IMR-90 (cell line): Measurements from ENCODE around the gene RGS12. TPM values are rescaled to one million over a fixed set of nuclear protein-coding genes. Genes with fewer than 3 reads are reported as not detected.

Source experiments
- ATAC-seq: fragments of 200-7000 bp; cut with Tn5 transposase; 2 replicates; pipeline ENCODE4 v1.9.1; 2020; ENCODE audit warnings: low read depth, mild to moderate bottlenecking, moderate library complexity
- BruUV-seq: library from RNA; stranded (reverse); fragments of 400-500 nt; replicated peaks from 2 replicates; lab custom pipeline; 2021; lab: Mats Ljungman, UMichigan
- CTCF ChIA-PET: fragments of 300-600 bp; formaldehyde crosslinking; extraction: SDS; loops from one replicate; lab custom pipeline; 2021; ENCODE audit warnings: antibody characterized with exemption; lab: Yijun Ruan, JAX
- POLR2A ChIA-PET: fragments of 300-600 bp; sonication (Branson Sonifier 250); formaldehyde crosslinking; loops from one replicate; lab custom pipeline; 2022; ENCODE audit warnings: antibody characterized with exemption; ENCODE audit not compliant: unreplicated experiment; lab: Charles Lee
- DNase-seq: peaks from one replicate; pipeline ENCODE4 v3.0.0; 2013
- H2AFZ ChIP-seq: replicated peaks from 2 replicates; pipeline ENCODE3; 2013; ENCODE audit warnings: low read length, mild to moderate bottlenecking; ENCODE audit not compliant: poor library complexity
- H2AK5ac ChIP-seq: 2 replicates; pipeline ENCODE4 v1.6.1; 2013; ENCODE audit warnings: low read depth, low read length, inconsistent platforms
- H2AK9ac ChIP-seq: replicated peaks from 2 replicates; pipeline ENCODE3; 2013; ENCODE audit warnings: mild to moderate bottlenecking, low read depth, low read length, moderate library complexity; ENCODE audit not compliant: poor library complexity
- H2BK120ac ChIP-seq: 2 replicates; pipeline ENCODE4 v1.6.1; 2013; ENCODE audit warnings: low read depth, low read length, inconsistent platforms
- H2BK15ac ChIP-seq: 3 replicates; pipeline ENCODE4 v1.6.1; 2013; ENCODE audit warnings: low read depth, low read length, inconsistent platforms
- H2BK20ac ChIP-seq: 2 replicates; pipeline ENCODE4 v1.6.1; 2013; ENCODE audit warnings: low read depth, mild to moderate bottlenecking, inconsistent platforms, low read length, moderate library complexity
- H2BK5ac ChIP-seq: 2 replicates; pipeline ENCODE4 v1.6.1; 2013; ENCODE audit warnings: mild to moderate bottlenecking, low read depth, low read length, inconsistent platforms; ENCODE audit not compliant: poor library complexity, severe bottlenecking
- H3K14ac ChIP-seq: replicated peaks from 2 replicates; pipeline ENCODE4 v1.6.1; 2013; ENCODE audit warnings: low read depth, low read length, inconsistent platforms
- H3K18ac ChIP-seq: 2 replicates; pipeline ENCODE4 v1.6.1; 2013; ENCODE audit warnings: low read depth, low read length, control low read depth
- H3K23ac ChIP-seq: 2 replicates; pipeline ENCODE4 v1.6.1; 2013; ENCODE audit warnings: low read depth, low read length, inconsistent platforms
- H3K27ac ChIP-seq: 2 replicates; pipeline ENCODE4 v1.5.1; 2013; ENCODE audit warnings: mild to moderate bottlenecking, control low read depth, low read length; ENCODE audit not compliant: insufficient read depth
- H3K27me3 ChIP-seq: 2 replicates; pipeline ENCODE4 v1.6.1; 2013; ENCODE audit warnings: low read length; ENCODE audit not compliant: control insufficient read depth, insufficient read depth
- H3K36me3 ChIP-seq: 2 replicates; pipeline ENCODE4 v1.6.1; 2013; ENCODE audit warnings: low read length, mixed read lengths; ENCODE audit not compliant: control insufficient read depth, insufficient read depth
- H3K4ac ChIP-seq: 2 replicates; pipeline ENCODE4 v1.6.1; 2013; ENCODE audit warnings: low read depth, low read length, inconsistent platforms
- H3K4me1 ChIP-seq: 2 replicates; pipeline ENCODE4 v1.6.1; 2013; ENCODE audit warnings: low read length, mixed read lengths; ENCODE audit not compliant: control insufficient read depth, insufficient read depth
- H3K4me2 ChIP-seq: 2 replicates; pipeline ENCODE4 v1.6.1; 2013; ENCODE audit warnings: low read depth, mild to moderate bottlenecking, control low read depth, low read length, moderate library complexity
- H3K4me3 ChIP-seq: 2 replicates; pipeline ENCODE4 v1.5.1; 2013; ENCODE audit warnings: low read depth, mild to moderate bottlenecking, control low read depth, low read length, moderate library complexity; ENCODE audit not compliant: insufficient read depth
- H3K56ac ChIP-seq: 2 replicates; pipeline ENCODE4 v1.6.1; 2013; ENCODE audit warnings: low read length, inconsistent platforms; ENCODE audit not compliant: insufficient read depth; ENCODE audit errors: extremely low read depth
- H3K79me1 ChIP-seq, 2 experiments: 2 replicates each; pipeline ENCODE4 v1.6.1; 2013; ENCODE audit warnings: low read length in 2 of 2, inconsistent platforms in 1 of 2, low read depth in 1 of 2
- H3K9ac ChIP-seq: 2 replicates; pipeline ENCODE4 v1.6.1; 2013; ENCODE audit warnings: low read depth, low read length, control low read depth
- H3K9me1 ChIP-seq: 2 replicates; pipeline ENCODE4 v1.6.1; 2013; ENCODE audit warnings: low read length, inconsistent platforms; ENCODE audit not compliant: insufficient read depth
- H3K9me3 ChIP-seq: 2 replicates; pipeline ENCODE4 v1.6.1; 2013; ENCODE audit warnings: low read length; ENCODE audit not compliant: control insufficient read depth, insufficient read depth
- H4K20me1 ChIP-seq: 2 replicates; pipeline ENCODE4 v1.6.1; 2013; ENCODE audit warnings: low read length, inconsistent platforms; ENCODE audit not compliant: insufficient read depth
- H4K5ac ChIP-seq: 2 replicates; pipeline ENCODE4 v1.6.1; 2013; ENCODE audit warnings: mild to moderate bottlenecking, low read depth, low read length, control low read depth
- H4K8ac ChIP-seq, 2 experiments: 2 replicates each; pipeline ENCODE4 v1.6.1; 2013; ENCODE audit warnings: low read depth in 2 of 2, low read length in 2 of 2, control low read depth in 1 of 2, inconsistent platforms in 1 of 2
- H4K91ac ChIP-seq: 2 replicates; pipeline ENCODE4 v1.6.1; 2013; ENCODE audit warnings: low read depth, low read length, inconsistent platforms; ENCODE audit not compliant: insufficient read depth
- BHLHE40 ChIP-seq: fragments of 150-350 bp; IDR thresholded peaks from 2 replicates; pipeline ENCODE4 v1.6.1; 2016; ENCODE audit warnings: mild to moderate bottlenecking, low read depth, low read length
- CEBPB ChIP-seq: IDR thresholded peaks from 2 replicates; pipeline ENCODE4 v1.6.1; 2012; ENCODE audit warnings: low read depth, low read length, improper control_type of control experiment
- CHD1 ChIP-seq: IDR thresholded peaks from 2 replicates; pipeline ENCODE4 v1.6.1; 2012; ENCODE audit warnings: low read depth, low read length, improper control_type of control experiment
- CTCF ChIP-seq: conservative IDR thresholded peaks from 2 replicates; pipeline ENCODE4 v1.5.1; 2012; ENCODE audit warnings: mild to moderate bottlenecking, low read depth, low read length, improper control_type of control experiment
- ELK1 ChIP-seq: fragments of 150-350 bp; IDR thresholded peaks from 2 replicates; pipeline ENCODE4 v1.6.1; 2016; ENCODE audit warnings: low read depth, mild to moderate bottlenecking, low read length, moderate library complexity, borderline replicate concordance
- FOS ChIP-seq: fragments of 150-350 bp; IDR thresholded peaks from 2 replicates; pipeline ENCODE4 v1.6.1; 2016; ENCODE audit warnings: low read depth, low read length
- MAFK ChIP-seq: IDR thresholded peaks from 2 replicates; pipeline ENCODE4 v1.6.1; 2012; ENCODE audit warnings: low read depth, low read length, improper control_type of control experiment
- MAZ ChIP-seq: IDR thresholded peaks from 2 replicates; pipeline ENCODE4 v1.6.1; 2012; ENCODE audit warnings: low read depth, mild to moderate bottlenecking, low read length, improper control_type of control experiment, moderate library complexity, borderline replicate concordance
- MXI1 ChIP-seq: IDR thresholded peaks from 2 replicates; pipeline ENCODE4 v1.6.1; 2012; ENCODE audit warnings: low read depth, mild to moderate bottlenecking, low read length, moderate library complexity, borderline replicate concordance
- NFE2L2 ChIP-seq: fragments of 150-350 bp; IDR thresholded peaks from 2 replicates; pipeline ENCODE4 v1.6.1; 2016; ENCODE audit warnings: low read depth, mild to moderate bottlenecking, low read length
- POLR2A ChIP-seq: IDR thresholded peaks from 2 replicates; pipeline ENCODE4 v1.6.1; 2012; ENCODE audit warnings: mild to moderate bottlenecking, low read depth, low read length
- RAD21 ChIP-seq: IDR thresholded peaks from 2 replicates; pipeline ENCODE4 v1.6.1; 2012; ENCODE audit warnings: low read length, improper control_type of control experiment
- RCOR1 ChIP-seq: IDR thresholded peaks from 2 replicates; pipeline ENCODE4 v1.6.1; 2012; ENCODE audit warnings: mild to moderate bottlenecking, low read length, improper control_type of control experiment; ENCODE audit not compliant: insufficient replicate concordance
- RFX5 ChIP-seq: IDR thresholded peaks from 2 replicates; pipeline ENCODE4 v1.8.0; 2012; ENCODE audit warnings: low read depth, mild to moderate bottlenecking, low read length, moderate library complexity
- SMC3 ChIP-seq: fragments of 150-350 bp; IDR thresholded peaks from 2 replicates; pipeline ENCODE4 v1.6.1; 2016; ENCODE audit warnings: low read depth, mild to moderate bottlenecking, antibody characterized with exemption, low read length, moderate library complexity
- USF2 ChIP-seq: fragments of 150-350 bp; IDR thresholded peaks from 2 replicates; pipeline ENCODE4 v1.6.1; 2017; ENCODE audit warnings: mild to moderate bottlenecking, antibody characterized with exemption, low read length, low read depth
- WGBS, 2 experiments: methylation state at CpG; one replicate each; pipeline versions ENCODE4 v1.1.5 to v1.1.7; 2013; ENCODE audit warnings: missing lambda C conversion rate in 2 of 2; ENCODE audit not compliant: insufficient read length in 1 of 2; ENCODE audit errors: extremely low coverage in 2 of 2; 5-methylcytosine and 5-hydroxymethylcytosine counted together
- dilution Hi-C: fragments of 300-500 bp; cut with HindIII; formaldehyde crosslinking; loops from one replicate; pipeline ENCODE4 v1.14.3; 2018; ENCODE audit warnings: low sequenced_read_pairs; ENCODE audit not compliant: unreplicated experiment
- in situ Hi-C: fragments of 300-500 bp; cut with MboI; formaldehyde crosslinking; loops from 3 replicates; pipeline ENCODE4 v1.14.3; 2019; ENCODE audit warnings: low sequenced_read_pairs, inconsistent platforms, mixed read lengths
- intact Hi-C: fragments of 100-400 bp; cut with micrococcal nuclease; formaldehyde crosslinking; loops from 2 replicates; pipeline ENCODE4 v1.10.0; 2022
- polyA plus RNA-seq, 3 experiments: library from polyadenylated mRNA; depleted of rRNA; stranded (reverse); fragments of >200 nt; gene quantifications; 2 replicates each; pipeline ENCODE4 v1.2.3, GENCODE V29; 2012; ENCODE audit warnings: low replicate concordance in 1 of 3
- total RNA-seq: library from RNA; depleted of rRNA; stranded (reverse); fragments of >200 nt; gene quantifications from 2 replicates; pipeline ENCODE4 v1.2.3, GENCODE V29; 2012

RGS12 gene
- total and polyA plus RNA-seq, 2 of the 4 experiments (the other 2 are of a cell fraction), result 11.8 to 12.0 TPM

GRCh38 chr4:3311489-3312171, 18.8 kb downstream of the RGS12 start:
- H3K4ac ChIP-seq, result no peak overlapping the region
- peaks cover 4% of the 10 kb centered on the region; the same call in 1 of the 2 replicates for H3K36me3 ChIP-seq
- ATAC-seq (no peak), DNase-seq (peak; percentile 4)
- ChIA-PET POLR2A (no interaction called here), CTCF (no interaction called here)
- H3K18ac ChIP-seq, result no peak overlapping the region
- H4K8ac ChIP-seq, result no peak overlapping the region
- no peak overlapping the region for H3K56ac ChIP-seq
- peaks cover 24 to 80% of the 10 kb centered on the region in 2 experiments for H3K79me1 ChIP-seq
- in situ Hi-C loops (no loop called here), dilution Hi-C loops (no loop called here), intact Hi-C loops (no loop called here)
- no peaks in the 10 kb centered on the region for H3K9me3 ChIP-seq
- no peak overlapping the region for H3K9ac ChIP-seq
- no peak overlapping the region for H3K4me2 ChIP-seq
- no peak overlapping the region for H2BK20ac ChIP-seq
- H2BK120ac ChIP-seq, result no peak overlapping the region
- no peak overlapping the region for H2AK9ac ChIP-seq
- H4K5ac ChIP-seq, result no peak overlapping the region
- H2AK5ac ChIP-seq, result no peak overlapping the region
- H4K20me1 ChIP-seq, result peaks cover 42% of the 10 kb centered on the region
- no TSS peak for BruUV-seq
- WGBS, 2 experiments, result no CpG with 5 or more reads among the region's 13 CpGs
- no peak overlapping the region for H3K23ac ChIP-seq
- H2BK15ac ChIP-seq, result no peak overlapping the region
- H3K4me3 ChIP-seq, result no peak overlapping the region
- H2BK5ac ChIP-seq, result no peak overlapping the region
- no peak overlapping the region; the same call in 1 of the 2 replicates for H3K14ac ChIP-seq
- H3K27ac ChIP-seq, result no peak overlapping the region
- no peak overlapping the region for H4K91ac ChIP-seq
- no peaks in the 10 kb centered on the region; the same call in 1 of the 2 replicates for H3K4me1 ChIP-seq
- H3K27me3 ChIP-seq, result no peaks in the 10 kb centered on the region
- H2AFZ ChIP-seq, result no peak overlapping the region
- TF ChIP-seq POLR2A (no peak), CEBPB (no peak), CTCF (no peak), RCOR1 (no peak), ELK1 (no peak), BHLHE40 (no peak), CHD1 (no peak), FOS (no peak), RFX5 (no peak), MXI1 (no peak), NFE2L2 (no peak), MAFK (no peak), MAZ (no peak), SMC3 (no peak), RAD21 (no peak), USF2 (no peak)
- peaks cover 28% of the 10 kb centered on the region for H3K9me1 ChIP-seq
